ENCODE data around the gene FOXP4.

GRCh38 chr6:41559655-41560427 lies 13.7 kb downstream of the FOXP4 start:
- TF ChIP-seq EP300 (IDR thresholded peaks at IDR 0.05): no peak
- TF ChIP-seq CTCF (IDR thresholded peaks at IDR 0.05): no peak
- TF ChIP-seq POLR2A (IDR thresholded peaks at IDR 0.05): no peak
